Measurements from ENCODE around the gene GALNT17. TPM values are rescaled to one million over a fixed set of nuclear protein-coding genes. Genes with fewer than 3 reads are reported as not detected.
"Not testable (repeated sequence)": the region's sequence is repeated elsewhere in the genome, so short reads cannot be mapped to it uniquely, and the experiment has no call there.

GALNT17 gene
- total RNA-seq, 2 donors from 2014 or later: not detected

DNA sequence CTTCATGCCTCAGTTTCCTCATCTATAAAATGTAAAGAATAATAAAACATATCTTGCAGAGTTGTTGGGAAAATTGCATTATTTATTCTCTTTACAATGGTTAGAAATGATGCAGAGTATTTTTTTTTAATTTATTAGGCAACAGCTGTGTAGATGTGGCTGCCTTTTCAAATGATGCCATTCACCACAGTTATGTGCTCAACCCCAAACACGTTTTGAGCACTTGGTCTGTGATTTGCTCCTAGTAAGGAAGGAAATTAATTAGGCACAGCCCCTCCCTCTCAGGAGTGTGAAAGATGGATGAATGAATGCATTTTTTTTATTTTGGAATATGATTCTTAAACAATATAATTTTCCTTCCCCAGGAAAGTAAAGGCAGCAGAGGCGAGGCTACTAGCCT lies 575.1 kb downstream of the GALNT17 start:
- Mint-ChIP-seq H3K4me3 (no peak overlapping the region), H3K27me3 (no peaks in the 10 kb centered on the region), H3K36me3 (ENCODE audit: low read depth) (no peaks in the 10 kb centered on the region), H3K27ac (no peak overlapping the region), H3K4me1 (no peaks in the 10 kb centered on the region)
- DNase-seq (no peak), ATAC-seq (no peak)
- H3K9me3 ChIP-seq (ENCODE audit: control insufficient read depth, low read length, poor library complexity, severe bottlenecking): no peaks in the 10 kb centered on the region

- ATAC-seq (no peak), DNase-seq (no peak)
- Mint-ChIP-seq H3K27ac (no peak overlapping the region), H3K36me3 (ENCODE audit: low read depth) (no peaks in the 10 kb centered on the region), H3K4me3 (no peak overlapping the region), H3K27me3 (no peaks in the 10 kb centered on the region), H3K4me1 (no peaks in the 10 kb centered on the region)
- H3K9me3 ChIP-seq (ENCODE audit: control insufficient read depth, low read length, poor library complexity, severe bottlenecking): no peaks in the 10 kb centered on the region
Observed at GRCh38 chr7:71708710-71709109, 576.8 kb downstream of the GALNT17 start.

DNA sequence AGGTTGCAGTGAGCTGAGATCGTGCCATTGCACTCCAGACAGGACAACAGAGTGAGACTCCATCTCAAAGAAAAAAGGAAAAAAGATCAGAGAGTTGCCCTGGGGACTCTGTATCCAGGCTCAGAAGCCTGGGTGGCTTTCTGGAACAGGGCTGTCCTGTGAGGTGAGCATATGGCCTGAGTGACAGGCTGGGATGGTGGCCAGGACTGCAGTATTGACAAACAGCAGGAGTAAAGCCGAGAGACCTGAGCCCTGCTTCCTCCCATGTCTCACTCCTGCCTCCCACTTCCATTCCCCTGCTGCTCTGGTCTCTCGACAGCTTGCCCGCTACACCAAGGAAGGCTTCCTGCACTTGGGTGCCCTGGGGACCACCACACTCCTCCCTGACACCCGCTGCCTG lies 578.5 kb downstream of the GALNT17 start:
- Mint-ChIP-seq H3K27ac (no peak overlapping the region), H3K36me3 (ENCODE audit: low read depth) (no peaks in the 10 kb centered on the region), H3K4me3 (no peak overlapping the region), H3K27me3 (no peaks in the 10 kb centered on the region), H3K4me1 (no peaks in the 10 kb centered on the region)
- DNase-seq (no peak), ATAC-seq (no peak)
- H3K9me3 ChIP-seq (ENCODE audit: control insufficient read depth, low read length, poor library complexity, severe bottlenecking): no peaks in the 10 kb centered on the region

DNA sequence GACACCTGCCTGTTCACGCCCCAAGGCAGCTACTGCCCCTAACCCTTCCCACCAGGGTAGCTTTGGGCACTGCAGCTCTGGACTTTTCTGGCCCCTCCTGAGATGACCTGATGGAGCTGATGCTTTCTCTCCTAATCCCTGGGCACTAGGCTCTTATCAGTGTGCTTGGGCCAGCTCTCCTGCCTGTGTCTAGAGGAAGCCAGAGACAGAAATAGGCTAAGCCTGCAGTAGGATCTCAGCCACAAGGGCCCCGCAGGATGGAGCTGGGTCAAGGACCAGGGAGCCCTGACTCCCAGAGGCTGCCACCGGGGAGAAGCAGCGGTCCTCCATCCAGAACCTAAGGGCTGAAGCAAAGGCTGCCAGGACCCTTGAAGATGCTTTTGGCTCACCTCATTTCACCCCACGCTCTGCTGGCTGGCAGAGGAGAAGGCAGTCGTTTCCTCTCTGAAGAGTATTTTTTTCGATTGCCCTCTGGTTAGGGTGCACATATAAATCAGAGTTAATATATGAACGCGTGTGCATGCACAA lies 580.8 kb downstream of the GALNT17 start:
- Mint-ChIP-seq H3K4me1 (no peaks in the 10 kb centered on the region), H3K27me3 (no peaks in the 10 kb centered on the region), H3K36me3 (ENCODE audit: low read depth) (no peaks in the 10 kb centered on the region), H3K4me3 (no peak overlapping the region), H3K27ac (no peak overlapping the region)
- DNase-seq: no peak
- no peaks in the 10 kb centered on the region for H3K9me3 ChIP-seq (ENCODE audit: control insufficient read depth, low read length, poor library complexity, severe bottlenecking)
- no peak for ATAC-seq

DNA sequence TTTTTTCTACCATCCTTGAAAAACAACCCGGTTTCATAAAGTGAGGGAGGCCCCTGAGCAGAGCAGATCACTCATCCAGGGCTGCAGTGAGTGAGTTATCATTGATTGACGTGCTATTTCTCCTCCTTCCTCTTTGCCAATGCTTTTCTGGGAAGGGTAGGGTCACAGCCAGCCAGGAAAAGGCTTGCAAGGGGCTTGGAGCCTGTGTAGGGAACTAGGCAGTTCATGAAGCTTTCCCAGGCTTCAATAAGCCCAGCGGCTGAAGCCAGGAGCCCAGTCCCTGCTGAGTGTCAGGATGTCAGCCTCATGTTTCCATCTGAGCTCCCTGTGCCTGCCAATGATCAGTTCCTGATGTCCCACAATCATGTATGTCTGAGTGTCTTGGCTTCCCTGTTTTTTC lies 584.7 kb downstream of the GALNT17 start:
- no peak overlapping the region for H3K4me3 Mint-ChIP-seq
- no peaks in the 10 kb centered on the region for H3K27me3 Mint-ChIP-seq
- no peaks in the 10 kb centered on the region for H3K4me1 Mint-ChIP-seq
- H3K27ac Mint-ChIP-seq: no peak overlapping the region
- no peaks in the 10 kb centered on the region for H3K9me3 ChIP-seq (ENCODE audit: control insufficient read depth, low read length, poor library complexity, severe bottlenecking)
- no peak for DNase-seq
- H3K36me3 Mint-ChIP-seq (ENCODE audit: low read depth): no peaks in the 10 kb centered on the region
- no peak for ATAC-seq

DNA sequence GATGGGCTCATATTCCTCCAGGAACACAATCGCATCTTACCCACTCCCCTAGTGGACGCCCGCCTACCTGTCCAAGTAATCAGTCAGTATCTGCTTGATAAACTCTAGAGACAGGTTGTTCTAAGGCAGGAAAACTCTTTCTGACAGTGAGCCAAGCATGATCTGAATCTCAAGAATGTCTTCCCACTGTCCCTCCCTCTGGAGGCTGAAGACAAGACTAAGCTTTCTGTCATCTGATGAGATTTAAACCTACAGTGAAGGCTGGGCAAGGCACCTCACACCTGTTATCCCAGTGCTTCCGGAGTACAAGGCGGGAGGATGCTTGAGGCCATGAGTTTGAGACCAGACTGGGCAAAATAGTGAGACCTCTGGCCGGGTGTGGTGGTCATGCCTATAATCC lies 586.6 kb downstream of the GALNT17 start:
- no peaks in the 10 kb centered on the region for H3K9me3 ChIP-seq (ENCODE audit: control insufficient read depth, low read length, poor library complexity, severe bottlenecking)
- H3K36me3 Mint-ChIP-seq (ENCODE audit: low read depth): no peaks in the 10 kb centered on the region
- H3K27me3 Mint-ChIP-seq: no peaks in the 10 kb centered on the region
- DNase-seq (no peak), ATAC-seq (no peak)
- no peaks in the 10 kb centered on the region for H3K4me1 Mint-ChIP-seq
- H3K27ac Mint-ChIP-seq: no peak overlapping the region
- no peak overlapping the region for H3K4me3 Mint-ChIP-seq

DNA sequence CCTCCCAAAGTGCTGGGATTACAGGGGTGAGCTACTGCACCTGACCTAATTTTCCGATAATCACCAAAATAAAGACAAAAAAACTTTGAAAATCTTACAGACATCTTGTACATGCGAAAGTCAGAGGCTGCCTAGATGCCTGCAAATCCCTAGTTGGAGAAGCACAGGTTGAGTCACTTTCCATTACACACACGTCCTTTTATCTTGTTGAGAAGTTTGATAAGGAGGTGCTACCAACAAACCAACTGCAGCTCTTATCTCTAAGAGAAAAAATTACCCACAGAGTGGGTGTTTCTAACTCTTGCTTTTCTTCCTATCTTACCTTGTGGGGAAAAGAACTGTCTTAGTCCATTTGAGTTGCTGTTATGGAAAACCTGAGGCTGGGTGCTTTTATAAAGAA lies 589.8 kb downstream of the GALNT17 start:
- H3K27ac Mint-ChIP-seq: no peak overlapping the region
- H3K27me3 Mint-ChIP-seq: no peaks in the 10 kb centered on the region
- H3K4me3 Mint-ChIP-seq: no peak overlapping the region
- H3K36me3 Mint-ChIP-seq (ENCODE audit: low read depth): no peaks in the 10 kb centered on the region
- H3K9me3 ChIP-seq (ENCODE audit: control insufficient read depth, low read length, poor library complexity, severe bottlenecking): no peaks in the 10 kb centered on the region
- H3K4me1 Mint-ChIP-seq: no peaks in the 10 kb centered on the region
- DNase-seq: no peak
- no peak for ATAC-seq

DNA sequence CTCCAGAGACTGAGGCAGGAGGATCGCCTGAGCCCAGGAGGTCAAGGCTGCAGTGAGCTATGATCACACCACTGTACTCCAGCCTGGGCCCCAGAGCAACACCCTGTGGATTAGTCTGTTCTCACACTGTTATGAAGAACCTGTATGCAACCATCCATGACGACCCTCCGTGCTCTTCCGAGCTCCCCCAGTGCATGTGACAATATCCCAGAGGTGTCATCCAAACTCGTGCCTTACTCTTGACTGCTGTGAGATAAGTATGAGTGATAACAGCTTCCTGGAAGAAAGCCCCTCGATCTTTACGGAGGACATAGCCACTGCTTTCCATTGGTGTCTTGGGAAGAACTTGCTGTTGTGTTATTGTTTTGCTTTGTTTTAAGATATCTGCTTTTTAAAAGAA lies 591.9 kb downstream of the GALNT17 start:
- no peak for ATAC-seq
- DNase-seq: no peak

DNA sequence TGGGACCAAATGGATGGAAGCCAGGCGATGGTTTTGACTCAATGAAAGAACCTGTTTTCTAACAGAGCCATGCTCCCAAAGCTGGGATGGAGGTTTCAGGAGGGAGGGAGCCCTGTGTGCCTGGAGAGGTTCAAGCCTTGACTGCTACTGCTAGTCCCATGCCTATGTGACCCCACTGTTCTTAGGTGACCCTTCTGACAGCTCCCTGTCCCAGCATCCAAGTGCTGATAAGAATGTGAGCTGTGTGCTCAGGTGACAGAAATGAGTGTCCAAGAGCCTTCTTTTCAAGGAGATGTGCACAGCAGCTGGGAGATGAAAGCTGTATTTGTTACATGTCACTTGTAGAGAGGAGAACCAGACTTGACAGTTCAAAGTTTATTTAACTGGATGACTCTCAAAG lies 595.4 kb downstream of the GALNT17 start:
- no peaks in the 10 kb centered on the region for H3K9me3 ChIP-seq (ENCODE audit: control insufficient read depth, low read length, poor library complexity, severe bottlenecking)
- no peak overlapping the region for H3K4me3 Mint-ChIP-seq
- no peak for ATAC-seq
- no peak overlapping the region for H3K27ac Mint-ChIP-seq
- no peaks in the 10 kb centered on the region for H3K4me1 Mint-ChIP-seq
- no peaks in the 10 kb centered on the region for H3K27me3 Mint-ChIP-seq
- DNase-seq: no peak
- no peaks in the 10 kb centered on the region for H3K36me3 Mint-ChIP-seq (ENCODE audit: low read depth)

More for the DNA sequence above, 591.9 kb downstream of the GALNT17 start:
- no peaks in the 10 kb centered on the region for H3K27me3 Mint-ChIP-seq
- no peaks in the 10 kb centered on the region for H3K36me3 Mint-ChIP-seq (ENCODE audit: low read depth)
- H3K9me3 ChIP-seq (ENCODE audit: control insufficient read depth, low read length, poor library complexity, severe bottlenecking): no peaks in the 10 kb centered on the region
- no peak overlapping the region for H3K27ac Mint-ChIP-seq
- H3K4me1 Mint-ChIP-seq: no peaks in the 10 kb centered on the region
- H3K4me3 Mint-ChIP-seq: no peak overlapping the region

GRCh38 chr7:71731740-71732139 lies 599.8 kb downstream of the GALNT17 start:
- DNase-seq (no peak), ATAC-seq (no peak)
- H3K27me3 Mint-ChIP-seq: no peaks in the 10 kb centered on the region
- peaks cover 3% of the 10 kb centered on the region for H3K36me3 Mint-ChIP-seq (ENCODE audit: low read depth)
- H3K9me3 ChIP-seq (ENCODE audit: control insufficient read depth, low read length, poor library complexity, severe bottlenecking): no peaks in the 10 kb centered on the region
- no peak overlapping the region for H3K27ac Mint-ChIP-seq
- no peak overlapping the region for H3K4me3 Mint-ChIP-seq
- H3K4me1 Mint-ChIP-seq: peaks cover 6% of the 10 kb centered on the region

- Mint-ChIP-seq H3K4me1 (peaks cover 6% of the 10 kb centered on the region), H3K4me3 (no peak overlapping the region)
- ATAC-seq: peak; percentile 58
Observed at GRCh38 chr7:71733107-71733870, 601.3 kb downstream of the GALNT17 start.

GRCh38 chr7:71735961-71736556 lies 604.1 kb downstream of the GALNT17 start:
- Mint-ChIP-seq H3K4me1 (peaks cover 6% of the 10 kb centered on the region), H3K36me3 (ENCODE audit: low read depth) (peaks cover 3% of the 10 kb centered on the region), H3K27me3 (no peaks in the 10 kb centered on the region), H3K27ac (no peak overlapping the region), H3K4me3 (no peak overlapping the region)
- DNase-seq: peak; percentile 10 to 20 (median 15)
- H3K9me3 ChIP-seq (ENCODE audit: control insufficient read depth, low read length, poor library complexity, severe bottlenecking): no peaks in the 10 kb centered on the region
- peak; percentile 44 for ATAC-seq

More at GRCh38 chr7:71733107-71733870, 601.3 kb downstream of the GALNT17 start:
- no peaks in the 10 kb centered on the region for H3K27me3 Mint-ChIP-seq
- H3K27ac Mint-ChIP-seq: no peak overlapping the region
- peaks cover 3% of the 10 kb centered on the region for H3K36me3 Mint-ChIP-seq (ENCODE audit: low read depth)
- H3K9me3 ChIP-seq (ENCODE audit: control insufficient read depth, low read length, poor library complexity, severe bottlenecking): no peaks in the 10 kb centered on the region
- peak; percentile 37 to 53 (median 45) for DNase-seq

GRCh38 chr7:71737931-71738540 lies 606.1 kb downstream of the GALNT17 start:
- DNase-seq: not testable (repeated sequence)

More at GRCh38 chr7:71737931-71738540, 606.1 kb downstream of the GALNT17 start:
- H3K27ac Mint-ChIP-seq; H3K9me3 ChIP-seq (ENCODE audit: control insufficient read depth, low read length, poor library complexity, severe bottlenecking); H3K4me3 Mint-ChIP-seq; H3K36me3 Mint-ChIP-seq (ENCODE audit: low read depth); H3K4me1 Mint-ChIP-seq; ATAC-seq; H3K27me3 Mint-ChIP-seq: not testable (repeated sequence)
